Stomach (tissue), 4 donors: ENCODE data around the gene CLBA1.

Experiments used
- EP300 ChIP-seq: sonication (generic); formaldehyde crosslinking; IDR thresholded peaks from one replicate; pipeline ENCODE4 v1.6.1; 2017; ENCODE audit warnings: antibody characterized with exemption
- POLR2A ChIP-seq, 4 donors: fragments of 450-650 bp; IDR thresholded peaks; one replicate each; pipeline ENCODE4 v1.6.1; 2016; ENCODE audit warnings: antibody characterized with exemption in 4 of 4, control low read depth in 2 of 4, mild to moderate bottlenecking in 1 of 4, moderate library complexity in 1 of 4
- POLR2AphosphoS5 ChIP-seq, 3 donors: sonication (generic); formaldehyde crosslinking; IDR thresholded peaks; one replicate each; pipeline ENCODE4 v1.6.1; 2016; ENCODE audit warnings: antibody characterized with exemption in 3 of 3
- TF ChIP-seq, protein P1 (sequence below), 7 experiments: fragments of 450-650 bp in 4 of 7; fragments of 200-600 bp in 3 of 7; sonication (generic) in 3 of 7; IDR thresholded peaks; one replicate each; pipeline ENCODE4 v1.5.1; 2016 to 2019; ENCODE audit warnings: antibody characterized with exemption in 7 of 7, control low read depth in 2 of 7, mild to moderate bottlenecking in 1 of 7

DNA sequence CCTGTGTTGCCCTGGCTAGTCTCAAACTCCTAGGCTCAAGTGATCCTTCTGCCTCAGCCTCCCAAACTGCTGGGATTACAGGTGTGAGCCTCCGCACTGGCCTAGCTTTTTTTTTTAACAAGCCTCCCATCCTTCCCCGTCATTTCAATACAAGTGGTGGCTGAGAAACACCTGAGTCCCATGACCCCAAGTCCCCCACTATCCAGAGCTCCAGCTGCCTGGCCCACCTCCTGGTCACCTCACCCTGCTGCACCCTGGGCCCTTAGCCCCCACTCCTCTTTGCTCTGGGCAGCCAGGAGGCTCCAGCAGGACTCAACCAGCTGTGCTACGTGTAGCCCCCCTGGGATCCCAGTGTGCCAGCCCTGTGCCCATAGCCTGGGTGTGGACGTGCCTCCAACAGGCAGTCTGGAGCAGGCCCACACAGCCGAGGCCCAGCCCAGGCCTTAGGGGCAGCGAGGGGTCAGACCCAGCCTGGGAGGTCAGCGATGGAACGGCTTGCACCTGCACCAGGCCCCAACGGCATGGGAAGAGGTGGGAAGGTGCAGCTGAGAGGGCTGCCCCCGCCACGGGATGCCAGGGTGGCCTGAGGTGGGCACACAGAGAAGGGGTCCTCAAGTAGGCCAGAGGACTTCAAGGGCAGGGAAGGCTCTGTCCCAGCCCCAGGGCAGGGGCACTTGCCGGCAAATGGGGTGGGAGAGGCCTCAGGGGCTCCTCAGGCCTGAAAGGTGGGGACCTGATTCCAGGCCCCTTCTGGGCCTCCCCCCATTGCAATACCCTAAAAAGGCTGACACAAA, 13.9 kb upstream of the CLBA1 start:
- TF ChIP-seq, protein P1, sequence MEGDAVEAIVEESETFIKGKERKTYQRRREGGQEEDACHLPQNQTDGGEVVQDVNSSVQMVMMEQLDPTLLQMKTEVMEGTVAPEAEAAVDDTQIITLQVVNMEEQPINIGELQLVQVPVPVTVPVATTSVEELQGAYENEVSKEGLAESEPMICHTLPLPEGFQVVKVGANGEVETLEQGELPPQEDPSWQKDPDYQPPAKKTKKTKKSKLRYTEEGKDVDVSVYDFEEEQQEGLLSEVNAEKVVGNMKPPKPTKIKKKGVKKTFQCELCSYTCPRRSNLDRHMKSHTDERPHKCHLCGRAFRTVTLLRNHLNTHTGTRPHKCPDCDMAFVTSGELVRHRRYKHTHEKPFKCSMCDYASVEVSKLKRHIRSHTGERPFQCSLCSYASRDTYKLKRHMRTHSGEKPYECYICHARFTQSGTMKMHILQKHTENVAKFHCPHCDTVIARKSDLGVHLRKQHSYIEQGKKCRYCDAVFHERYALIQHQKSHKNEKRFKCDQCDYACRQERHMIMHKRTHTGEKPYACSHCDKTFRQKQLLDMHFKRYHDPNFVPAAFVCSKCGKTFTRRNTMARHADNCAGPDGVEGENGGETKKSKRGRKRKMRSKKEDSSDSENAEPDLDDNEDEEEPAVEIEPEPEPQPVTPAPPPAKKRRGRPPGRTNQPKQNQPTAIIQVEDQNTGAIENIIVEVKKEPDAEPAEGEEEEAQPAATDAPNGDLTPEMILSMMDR (IDR thresholded peaks at IDR 0.05) = no peak
- TF ChIP-seq POLR2A (IDR thresholded peaks at IDR 0.05) = no peak
- TF ChIP-seq POLR2AphosphoS5 (IDR thresholded peaks at IDR 0.05) = no peak
- TF ChIP-seq EP300 = no peak
